H9 (cell line): ENCODE data around the gene FEZ2. TPM values are rescaled to one million over a fixed set of nuclear protein-coding genes. Genes with fewer than 3 reads are reported as not detected.

ENCODE experiments used
- DNase-seq: peaks from one replicate; pipeline ENCODE4 v3.0.0-alpha.2; 2017
- H2AFZ ChIP-seq: one replicate; pipeline ENCODE4 v1.6.1; 2013; ENCODE audit warnings: mild to moderate bottlenecking, low read length, control low read depth, moderate library complexity
- H2AK5ac ChIP-seq: 2 replicates; pipeline ENCODE4 v1.6.1; 2013; ENCODE audit warnings: low read length, control low read depth, mixed read lengths; ENCODE audit not compliant: insufficient read length
- H2BK120ac ChIP-seq: one replicate; pipeline ENCODE4 v1.6.1; 2013; ENCODE audit warnings: low read depth, mild to moderate bottlenecking, low read length, control low read depth, inconsistent platforms; ENCODE audit not compliant: poor library complexity, severe bottlenecking
- H2BK12ac ChIP-seq: 2 replicates; pipeline ENCODE4 v1.6.1; 2013; ENCODE audit warnings: low read length, control low read depth, mixed read lengths, low read depth; ENCODE audit not compliant: insufficient read length
- H2BK15ac ChIP-seq: 2 replicates; pipeline ENCODE4 v1.6.1; 2013; ENCODE audit warnings: low read depth, low read length, control low read depth
- H2BK20ac ChIP-seq: one replicate; pipeline ENCODE4 v1.6.1; 2013; ENCODE audit warnings: low read depth, mild to moderate bottlenecking, low read length, control low read depth, inconsistent platforms; ENCODE audit not compliant: poor library complexity, severe bottlenecking
- H2BK5ac ChIP-seq: 2 replicates; pipeline ENCODE4 v1.6.1; 2013; ENCODE audit warnings: low read length, control low read depth, mixed read lengths; ENCODE audit not compliant: insufficient read length
- H3K14ac ChIP-seq: 2 replicates; pipeline ENCODE4 v1.6.1; 2013; ENCODE audit warnings: low read length, control low read depth; ENCODE audit not compliant: insufficient read depth
- H3K18ac ChIP-seq: 2 replicates; pipeline ENCODE4 v1.6.1; 2013; ENCODE audit warnings: low read depth, mild to moderate bottlenecking, mixed read lengths, low read length, control low read depth; ENCODE audit not compliant: insufficient read length
- H3K23ac ChIP-seq: 2 replicates; pipeline ENCODE4 v1.6.1; 2013; ENCODE audit warnings: low read length, control low read depth, mixed read lengths, low read depth; ENCODE audit not compliant: insufficient read length
- H3K23me2 ChIP-seq: 2 replicates; pipeline ENCODE4 v1.6.1; 2013; ENCODE audit warnings: low read depth, mild to moderate bottlenecking, mixed read lengths, low read length, control low read depth; ENCODE audit not compliant: insufficient read length, poor library complexity, severe bottlenecking
- H3K27ac ChIP-seq: 2 replicates; pipeline ENCODE4 v1.5.1; 2013; ENCODE audit warnings: low read length, control low read depth, mixed read lengths, low read depth; ENCODE audit not compliant: insufficient read length
- H3K27me3 ChIP-seq: 2 replicates; pipeline ENCODE4 v1.6.1; 2013; ENCODE audit warnings: low read length, control low read depth, inconsistent platforms; ENCODE audit not compliant: insufficient read depth
- H3K4ac ChIP-seq: 2 replicates; pipeline ENCODE4 v1.6.1; 2013; ENCODE audit warnings: low read depth, mild to moderate bottlenecking, control low read depth, inconsistent platforms, low read length, moderate library complexity
- H3K4me1 ChIP-seq: 2 replicates; pipeline ENCODE4 v1.6.1; 2013; ENCODE audit warnings: low read length, control low read depth, inconsistent platforms; ENCODE audit not compliant: insufficient read depth
- H3K4me2 ChIP-seq: 2 replicates; pipeline ENCODE4 v1.6.1; 2013; ENCODE audit warnings: low read length, control low read depth, mixed read lengths; ENCODE audit not compliant: insufficient read length, insufficient read depth
- H3K56ac ChIP-seq: 2 replicates; pipeline ENCODE4 v1.6.1; 2013; ENCODE audit warnings: low read depth, mild to moderate bottlenecking, mixed read lengths, low read length, control low read depth; ENCODE audit not compliant: insufficient read length
- H3K79me1 ChIP-seq: 2 replicates; pipeline ENCODE4 v1.6.1; 2013; ENCODE audit warnings: low read depth, mild to moderate bottlenecking, moderate library complexity, low read length, control low read depth, inconsistent platforms; ENCODE audit not compliant: insufficient read depth, poor library complexity, severe bottlenecking
- H3K79me2 ChIP-seq: 2 replicates; pipeline ENCODE4 v1.6.1; 2013; ENCODE audit warnings: low read length, control low read depth, inconsistent platforms; ENCODE audit not compliant: insufficient read depth
- H3K9ac ChIP-seq: 2 replicates; pipeline ENCODE4 v1.6.1; 2013; ENCODE audit warnings: low read length, control low read depth, mixed read lengths; ENCODE audit not compliant: insufficient read length; ENCODE audit errors: extremely low read depth
- H3K9me3 ChIP-seq: one replicate; pipeline ENCODE4 v1.6.1; 2013; ENCODE audit warnings: low read depth, low read length, inconsistent platforms; ENCODE audit not compliant: control insufficient read depth
- H3T11ph ChIP-seq: one replicate; pipeline ENCODE4 v1.6.1; 2013; ENCODE audit warnings: mild to moderate bottlenecking, low read length, control low read depth, inconsistent platforms
- H4K20me1 ChIP-seq: one replicate; pipeline ENCODE4 v1.6.1; 2013; ENCODE audit not compliant: control insufficient read depth, insufficient read length, insufficient read depth
- H4K5ac ChIP-seq: 2 replicates; pipeline ENCODE4 v1.6.1; 2013; ENCODE audit warnings: low read depth, mild to moderate bottlenecking, mixed read lengths, low read length, control low read depth; ENCODE audit not compliant: insufficient read length
- H4K8ac ChIP-seq: replicated peaks from 2 replicates; pipeline ENCODE4 v1.6.1; 2013; ENCODE audit warnings: low read length, control low read depth, mixed read lengths, low read depth; ENCODE audit not compliant: insufficient read length
- H4K91ac ChIP-seq: 2 replicates; pipeline ENCODE4 v1.6.1; 2013; ENCODE audit warnings: low read depth, mild to moderate bottlenecking, moderate library complexity, mixed read lengths, low read length, control low read depth; ENCODE audit not compliant: insufficient read length
- H3K27ac Mint-ChIP-seq, 3 experiments: 2 replicates in 2 of 3; 3 replicates in 1 of 3; pipeline ENCODE4 v1.8.0; 2020 to 2021; ENCODE audit warnings: mixed read lengths in 3 of 3, mild to moderate bottlenecking in 1 of 3, moderate library complexity in 1 of 3
- H3K27me3 Mint-ChIP-seq: 2 replicates; pipeline ENCODE4 v1.8.0; 2021; ENCODE audit warnings: low read depth, mild to moderate bottlenecking, moderate library complexity, mixed read lengths
- H3K36me3 Mint-ChIP-seq, 3 experiments: 2 replicates in 2 of 3; 3 replicates in 1 of 3; pipeline ENCODE4 v1.8.0; 2020 to 2021; ENCODE audit warnings: low read depth in 3 of 3, mixed read lengths in 3 of 3; ENCODE audit not compliant: insufficient read depth in 1 of 3
- H3K4me1 Mint-ChIP-seq, 2 experiments: 2 replicates each; pipeline ENCODE4 v1.8.0; 2020; ENCODE audit warnings: mixed read lengths in 2 of 2
- H3K4me3 Mint-ChIP-seq, 2 experiments: 2 replicates in 1 of 2; 3 replicates in 1 of 2; pipeline ENCODE4 v1.8.0; 2020 to 2021; ENCODE audit warnings: mild to moderate bottlenecking in 2 of 2, mixed read lengths in 2 of 2, moderate library complexity in 1 of 2
- H3K9me3 Mint-ChIP-seq, 2 experiments: 2 replicates in 1 of 2; 3 replicates in 1 of 2; pipeline ENCODE4 v1.8.0; 2020; ENCODE audit warnings: mild to moderate bottlenecking in 2 of 2, mixed read lengths in 2 of 2, moderate library complexity in 1 of 2
- CTCF ChIP-seq: fragments of 200-600 bp; sonication (generic); conservative IDR thresholded peaks from 3 replicates; pipeline ENCODE4 v1.8.0; 2021; ENCODE audit warnings: antibody characterized with exemption, mild to moderate bottlenecking
- WGBS: extraction: QIAGEN DNeasy Blood & Tissue Kit; methylation state at CpG from one replicate; pipeline ENCODE4 v1.1.7; 2013; ENCODE audit warnings: missing lambda C conversion rate, low lambda C conversion rate, mixed read lengths; ENCODE audit not compliant: insufficient read length; ENCODE audit errors: extremely low coverage; 5-methylcytosine and 5-hydroxymethylcytosine counted together
- total RNA-seq: library from RNA; stranded (reverse); gene quantifications from 2 replicates; pipeline ENCODE4 v1.2.1, GENCODE V29; 2021

Gene FEZ2
- total RNA-seq, 1 experiment from 2014 or later = 27.7 TPM

GRCh38 chr2:36582951-36583350 is 15.0 kb downstream of the FEZ2 start:
- Histone ChIP-seq H3K23ac (no peak overlapping the region), H2BK12ac (no peak overlapping the region), H3K56ac (no peak overlapping the region), H3T11ph (no peak overlapping the region), H3K79me2 (no peaks in the 10 kb centered on the region), H2BK20ac (no peak overlapping the region), H3K4me2 (no peak overlapping the region), H2BK5ac (no peak overlapping the region), H2BK120ac (no peak overlapping the region), H3K9ac (no peak overlapping the region), H4K91ac (no peak overlapping the region), H3K9me3 (no peaks in the 10 kb centered on the region), H4K8ac (no peak overlapping the region), H3K4me1 (no peaks in the 10 kb centered on the region), H3K14ac (no peak overlapping the region), H3K27me3 (no peaks in the 10 kb centered on the region), H3K27ac (no peak overlapping the region), H3K18ac (no peak overlapping the region), H3K23me2 (no peaks in the 10 kb centered on the region), H3K4ac (no peak overlapping the region), H2BK15ac (no peak overlapping the region), H3K79me1 (no peaks in the 10 kb centered on the region), H2AFZ (no peak overlapping the region), H4K5ac (no peak overlapping the region), H4K20me1 (no peaks in the 10 kb centered on the region), H2AK5ac (no peak overlapping the region)
- Mint-ChIP-seq H3K27ac (no peak overlapping the region; a peak in 1 of 7 replicates), H3K27me3 (no peaks in the 10 kb centered on the region), H3K9me3 (no peaks in the 10 kb centered on the region), H3K36me3 (peaks cover 23 to 74% (median 61%) of the 10 kb centered on the region in 3 experiments; a peak in 6 of 7 replicates), H3K4me1 (0 out of 4 replicates have a peak, but pooled peaks cover 0 to 3% of the 10 kb centered on the region in 2 experiments), H3K4me3 (no peak overlapping the region)
- TF ChIP-seq CTCF = no peak
- WGBS = no CpG with 5 or more reads among the region's 3 CpGs
- no peak for DNase-seq
